ENCODE data around the gene TPPP3. TPM values are rescaled to one million over a fixed set of nuclear protein-coding genes. Genes with fewer than 3 reads are reported as not detected.

Gene TPPP3
- total RNA-seq, 4 donors from 2014 or later: 47.6 to 182 (median 121) TPM

DNA sequence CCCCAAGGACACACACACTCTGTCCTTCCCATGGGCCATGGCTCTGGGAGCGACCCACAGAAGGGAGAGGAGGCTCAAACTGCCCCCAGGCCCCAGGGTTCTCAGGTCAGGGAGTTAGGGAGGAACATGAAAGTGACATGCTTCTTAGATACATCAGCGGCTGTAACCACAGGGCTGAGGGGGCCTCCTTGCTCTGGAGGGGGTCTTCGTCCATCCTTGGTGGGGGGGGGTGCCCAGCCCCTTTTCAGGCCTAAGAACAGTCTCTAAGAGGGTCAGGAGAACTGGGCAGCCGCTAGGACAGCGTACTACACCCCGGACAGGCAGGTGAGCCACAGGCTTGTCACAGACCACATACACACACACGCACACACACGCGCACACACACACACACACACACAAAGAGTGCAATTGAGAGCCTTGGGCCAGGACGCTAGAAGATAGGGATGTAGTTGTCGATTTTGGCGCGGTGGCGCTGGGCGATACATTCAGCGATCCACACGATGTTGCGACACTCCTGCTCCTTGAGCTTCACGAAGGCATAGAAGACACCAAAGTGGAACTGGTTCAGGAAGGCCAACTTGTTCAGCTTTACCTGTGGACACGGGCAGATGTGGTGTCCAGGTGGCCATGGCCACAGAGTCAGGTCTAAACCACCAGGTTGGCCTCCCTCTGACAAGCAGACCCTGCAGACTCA, 44.9 kb upstream of the TPPP3 start:
- Histone ChIP-seq H3K4me3 (no peak overlapping the region), H3K9me3 (no peaks in the 10 kb centered on the region), H3K27me3 (no peaks in the 10 kb centered on the region), H3K36me3 (peaks cover 50% of the 10 kb centered on the region), H3K27ac (no peak overlapping the region), H3K4me1 (peaks cover 48% of the 10 kb centered on the region)
- no peak for TF ChIP-seq POLR2A (IDR thresholded peaks at IDR 0.05)
- no peak for TF ChIP-seq POLR2AphosphoS5 (IDR thresholded peaks at IDR 0.05)
- TF ChIP-seq, protein P1, sequence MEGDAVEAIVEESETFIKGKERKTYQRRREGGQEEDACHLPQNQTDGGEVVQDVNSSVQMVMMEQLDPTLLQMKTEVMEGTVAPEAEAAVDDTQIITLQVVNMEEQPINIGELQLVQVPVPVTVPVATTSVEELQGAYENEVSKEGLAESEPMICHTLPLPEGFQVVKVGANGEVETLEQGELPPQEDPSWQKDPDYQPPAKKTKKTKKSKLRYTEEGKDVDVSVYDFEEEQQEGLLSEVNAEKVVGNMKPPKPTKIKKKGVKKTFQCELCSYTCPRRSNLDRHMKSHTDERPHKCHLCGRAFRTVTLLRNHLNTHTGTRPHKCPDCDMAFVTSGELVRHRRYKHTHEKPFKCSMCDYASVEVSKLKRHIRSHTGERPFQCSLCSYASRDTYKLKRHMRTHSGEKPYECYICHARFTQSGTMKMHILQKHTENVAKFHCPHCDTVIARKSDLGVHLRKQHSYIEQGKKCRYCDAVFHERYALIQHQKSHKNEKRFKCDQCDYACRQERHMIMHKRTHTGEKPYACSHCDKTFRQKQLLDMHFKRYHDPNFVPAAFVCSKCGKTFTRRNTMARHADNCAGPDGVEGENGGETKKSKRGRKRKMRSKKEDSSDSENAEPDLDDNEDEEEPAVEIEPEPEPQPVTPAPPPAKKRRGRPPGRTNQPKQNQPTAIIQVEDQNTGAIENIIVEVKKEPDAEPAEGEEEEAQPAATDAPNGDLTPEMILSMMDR (IDR thresholded peaks at IDR 0.05): no peak
- 95% methylated on average over 19 of the region's 20 CpGs for WGBS
- no peak for DNase-seq (ENCODE audit: low spot score in 2 of 2)

DNA sequence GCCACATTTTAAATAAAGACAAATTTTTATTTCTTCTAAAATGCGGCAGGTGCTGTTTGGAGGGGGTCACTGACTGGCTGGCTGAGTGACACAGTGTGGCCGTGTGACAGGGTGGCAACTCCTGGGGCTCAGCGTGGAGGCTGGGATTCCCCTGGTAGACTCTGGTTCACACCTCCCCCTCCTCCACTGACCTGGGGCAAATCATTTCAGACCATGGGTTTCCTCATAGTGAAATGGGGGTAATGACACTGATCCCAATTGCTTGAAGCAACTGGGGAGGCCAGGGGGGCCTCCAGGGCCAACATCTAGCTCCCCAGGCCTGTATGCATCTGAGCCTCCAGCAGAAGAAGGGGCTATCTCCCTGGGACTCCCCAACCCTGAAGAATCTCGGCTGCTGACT, 44.2 kb upstream of the TPPP3 start:
- H3K27ac ChIP-seq: no peak overlapping the region
- H3K4me1 ChIP-seq: peaks cover 44% of the 10 kb centered on the region
- 73% methylated on average over 4 of the region's 4 CpGs for WGBS
- H3K9me3 ChIP-seq: no peaks in the 10 kb centered on the region
- DNase-seq (ENCODE audit: low spot score in 2 of 2): no peak
- no peak for TF ChIP-seq POLR2AphosphoS5 (IDR thresholded peaks at IDR 0.05)
- TF ChIP-seq EP300 (IDR thresholded peaks at IDR 0.05): no peak
- TF ChIP-seq, protein P1 (IDR thresholded peaks at IDR 0.05): no peak
- TF ChIP-seq POLR2A (IDR thresholded peaks at IDR 0.05): no peak
- H3K4me3 ChIP-seq: no peak overlapping the region
- H3K36me3 ChIP-seq: peaks cover 48% of the 10 kb centered on the region
- H3K27me3 ChIP-seq: no peaks in the 10 kb centered on the region

DNA sequence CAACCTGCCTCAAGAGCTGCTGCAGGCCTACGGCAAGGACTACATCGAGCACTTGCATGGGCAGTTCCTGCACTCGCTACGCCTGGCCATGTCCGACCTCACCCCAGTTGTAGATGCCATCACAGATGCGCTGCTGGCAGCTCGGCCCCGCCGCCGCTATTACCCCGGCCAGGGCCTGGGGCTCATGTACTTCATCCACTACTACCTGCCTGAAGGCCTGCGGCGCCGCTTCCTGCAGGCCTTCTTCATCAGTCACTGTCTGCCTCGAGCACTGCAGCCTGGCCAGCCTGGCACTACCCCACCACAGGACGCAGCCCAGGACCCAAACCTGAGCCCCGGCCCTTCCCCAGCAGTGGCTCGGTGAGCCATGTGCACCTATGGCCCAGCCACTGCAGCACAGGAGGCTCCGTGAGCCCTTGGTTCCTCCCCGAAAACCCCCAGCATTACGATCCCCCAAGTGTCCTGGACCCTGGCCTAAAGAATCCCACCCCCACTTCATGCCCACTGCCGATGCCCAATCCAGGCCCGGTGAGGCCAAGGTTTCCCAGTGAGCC, 43.4 kb upstream of the TPPP3 start:
- H3K27me3 ChIP-seq: no peaks in the 10 kb centered on the region
- peaks cover 44% of the 10 kb centered on the region for H3K4me1 ChIP-seq
- no peaks in the 10 kb centered on the region for H3K9me3 ChIP-seq
- no peak for DNase-seq (ENCODE audit: low spot score in 2 of 2)
- peaks cover 48% of the 10 kb centered on the region for H3K36me3 ChIP-seq
- no peak overlapping the region for H3K4me3 ChIP-seq
- WGBS: 95% methylated on average over 17 of the region's 23 CpGs
- H3K27ac ChIP-seq: no peak overlapping the region
- TF ChIP-seq POLR2A (IDR thresholded peaks at IDR 0.05): no peak
- no peak for TF ChIP-seq POLR2AphosphoS5 (IDR thresholded peaks at IDR 0.05)

DNA sequence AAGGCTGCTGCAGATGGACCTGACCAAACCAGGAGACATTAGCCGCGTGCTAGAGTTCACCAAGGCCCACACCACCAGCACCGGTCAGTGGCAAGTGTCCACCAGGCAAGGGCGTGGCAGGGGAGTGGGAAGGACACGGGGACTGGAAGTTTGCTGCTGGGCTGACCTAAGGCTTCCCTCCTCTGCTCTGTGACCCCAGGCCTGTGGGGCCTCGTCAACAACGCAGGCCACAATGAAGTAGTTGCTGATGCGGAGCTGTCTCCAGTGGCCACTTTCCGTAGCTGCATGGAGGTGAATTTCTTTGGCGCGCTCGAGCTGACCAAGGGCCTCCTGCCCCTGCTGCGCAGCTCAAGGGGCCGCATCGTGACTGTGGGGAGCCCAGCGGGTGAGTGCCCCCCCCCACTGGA, 42.5 kb upstream of the TPPP3 start:
- TF ChIP-seq, protein P1 (IDR thresholded peaks at IDR 0.05): no peak
- TF ChIP-seq POLR2A (IDR thresholded peaks at IDR 0.05) (no peak), EP300 (IDR thresholded peaks at IDR 0.05) (no peak), POLR2AphosphoS5 (IDR thresholded peaks at IDR 0.05) (no peak)
- Histone ChIP-seq H3K9me3 (no peaks in the 10 kb centered on the region), H3K27me3 (no peaks in the 10 kb centered on the region), H3K36me3 (peaks cover 47% of the 10 kb centered on the region), H3K4me1 (peaks cover 43% of the 10 kb centered on the region), H3K4me3 (no peak overlapping the region), H3K27ac (no peak overlapping the region)
- no peak for DNase-seq (ENCODE audit: low spot score in 2 of 2)
- WGBS: 91% methylated on average over 8 of the region's 16 CpGs

DNA sequence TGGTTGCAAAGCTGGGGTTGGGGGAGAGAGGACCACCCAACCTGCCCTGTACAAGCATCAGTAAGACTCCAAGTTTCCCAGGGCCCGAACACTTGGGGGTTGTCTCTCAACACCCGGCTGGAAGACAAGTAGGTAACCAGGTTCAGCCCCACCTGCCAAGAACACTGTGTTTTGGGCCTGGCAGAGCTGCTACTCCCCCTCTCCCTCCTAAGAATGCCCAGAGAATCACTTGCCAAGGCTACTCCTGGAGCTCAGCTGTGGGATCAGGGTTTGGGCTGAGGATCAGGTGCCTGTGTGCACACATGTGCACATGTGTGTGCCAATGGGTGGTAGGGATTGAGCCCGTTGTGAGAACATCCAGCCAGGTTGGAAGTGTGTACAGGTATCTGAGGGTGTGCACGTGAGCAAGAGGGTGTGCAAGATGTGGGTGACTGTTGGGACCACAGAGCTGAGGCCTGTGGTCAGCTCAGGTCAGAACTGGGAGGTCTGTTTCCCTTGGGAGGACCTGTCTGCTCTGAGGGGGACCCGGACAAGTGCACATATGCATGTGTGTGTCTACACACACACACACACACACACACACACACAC, 39.9 kb upstream of the TPPP3 start:
- Histone ChIP-seq H3K36me3 (peaks cover 29% of the 10 kb centered on the region), H3K9me3 (no peaks in the 10 kb centered on the region), H3K4me3 (peak overlapping the region; percentile 53), H3K4me1 (peaks cover 50% of the 10 kb centered on the region), H3K27me3 (peaks cover 4% of the 10 kb centered on the region), H3K27ac (peak overlapping the region; percentile 12)
- no peak for DNase-seq (ENCODE audit: low spot score in 2 of 2)
- TF ChIP-seq POLR2A (IDR thresholded peaks at IDR 0.05) (no peak), POLR2AphosphoS5 (IDR thresholded peaks at IDR 0.05) (no peak), EP300 (IDR thresholded peaks at IDR 0.05) (no peak)
- TF ChIP-seq, protein P1 (IDR thresholded peaks at IDR 0.05): no peak
- 72% methylated on average over 4 of the region's 5 CpGs for WGBS

Measured in suprapubic skin (tissue), 4 donors.